DLD1 (cell line): ENCODE measurements around the gene NDUFB3.

Experiments used
- in situ Hi-C: cut with HindIII; loops from 2 replicates; pipeline ENCODE4 v1.10.0; 2017; ENCODE audit warnings: low sequenced_read_pairs

Gene NDUFB3

GRCh38 chr2:201127570-201127969 is 55.8 kb downstream of the NDUFB3 start:
- in situ Hi-C loops, result no loop called here

- in situ Hi-C loops, result no loop called here
Observed at GRCh38 chr2:201128033-201128432, 56.2 kb downstream of the NDUFB3 start.

GRCh38 chr2:201128933-201129505 is 57.2 kb downstream of the NDUFB3 start:
- in situ Hi-C loops, result no loop called here

GRCh38 chr2:201130524-201131186 is 58.9 kb downstream of the NDUFB3 start:
- in situ Hi-C loops, result no loop called here

- in situ Hi-C loops, result no loop called here
Observed at GRCh38 chr2:201132518-201132917, 60.7 kb downstream of the NDUFB3 start.
